HEK293T (cell line): ENCODE measurements around the gene ARHGAP28.

Experiments used
- BHLHE40 ChIP-seq: fragments of 450-650 bp; IDR thresholded peaks from 2 replicates; pipeline ENCODE4 v1.6.1; 2016; ENCODE audit warnings: mild to moderate bottlenecking, moderate library complexity, borderline replicate concordance
- ELF4 ChIP-seq: fragments of 450-650 bp; IDR thresholded peaks from 2 replicates; pipeline ENCODE4 v1.6.1; 2017; ENCODE audit warnings: antibody characterized with exemption
- FOXM1 ChIP-seq: fragments of 450-650 bp; IDR thresholded peaks from 2 replicates; pipeline ENCODE4 v1.6.1; 2017; ENCODE audit warnings: mild to moderate bottlenecking, borderline replicate concordance
- SP1 ChIP-seq: fragments of 450-650 bp; IDR thresholded peaks from 2 replicates; pipeline ENCODE4 v1.6.1; 2017
- SUZ12 ChIP-seq: fragments of 450-650 bp; IDR thresholded peaks from 2 replicates; pipeline ENCODE4 v1.6.1; 2016; ENCODE audit warnings: mild to moderate bottlenecking
- TARDBP ChIP-seq: fragments of 450-650 bp; IDR thresholded peaks from 2 replicates; pipeline ENCODE4 v1.6.1; 2016

GRCh38 chr18:6941996-6942395 is 212.5 kb downstream of the ARHGAP28 start:
- TF ChIP-seq ELF4 (no peak), BHLHE40 (no peak), FOXM1 (no peak), SUZ12 (no peak), SP1 (no peak), TARDBP (no peak)
